ENCODE measurements around the gene KRTAP10-1. TPM values are rescaled to one million over a fixed set of nuclear protein-coding genes. Genes with fewer than 3 reads are reported as not detected.

The KRTAP10-1 gene
- total RNA-seq, 2 experiments from 2014 or later: 0.13 TPM; not detected in 1

DNA sequence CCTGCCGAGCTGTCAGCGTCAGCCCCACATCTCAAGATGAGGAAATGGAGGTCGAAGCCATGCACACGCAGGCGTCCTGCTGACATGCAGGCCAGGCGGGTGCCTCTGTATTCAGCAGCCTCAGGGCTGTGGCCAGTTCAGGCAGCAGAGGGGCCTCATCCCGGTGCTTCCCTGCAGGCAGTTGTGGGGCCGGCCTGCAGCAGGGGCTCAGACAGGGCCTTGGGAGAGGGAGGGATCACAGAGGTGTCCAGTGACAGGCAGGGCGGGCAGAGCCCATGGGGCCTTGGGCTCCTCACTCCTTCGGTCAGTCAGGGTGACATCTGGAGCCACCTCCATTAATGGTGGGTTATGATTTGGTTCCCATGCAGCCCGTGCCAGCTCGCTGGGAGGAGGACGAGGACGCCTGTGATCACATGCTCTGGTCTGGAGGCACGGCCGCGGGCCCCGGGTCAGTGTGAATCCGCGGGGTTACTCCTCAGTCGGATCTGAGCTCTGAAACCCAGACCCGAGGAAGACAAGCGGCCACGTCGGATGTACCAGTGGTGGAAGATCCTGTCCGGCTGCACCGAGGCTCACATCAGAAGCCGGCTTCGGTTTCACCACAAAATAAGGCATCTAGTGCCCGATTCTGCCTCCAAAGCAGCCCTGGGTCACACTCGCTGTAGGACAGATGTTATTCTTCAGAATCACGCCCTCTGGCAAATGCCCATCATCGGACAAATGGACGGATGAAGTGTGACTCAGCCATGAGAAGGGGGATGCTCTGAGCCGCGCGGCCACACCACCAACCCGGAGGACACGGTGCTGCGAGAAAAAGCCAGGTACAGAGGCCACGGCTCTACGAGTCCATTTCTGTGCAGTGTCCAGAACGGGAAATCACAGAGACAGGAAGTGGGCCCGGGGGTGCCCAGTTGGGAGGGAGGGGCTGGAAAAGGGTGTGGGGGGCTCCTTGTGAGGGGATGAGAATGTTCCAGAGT lies 33.4 kb downstream of the KRTAP10-1 start:
- no TSS peak for BruUV-seq (replicated peaks)
- no peaks in the 10 kb centered on the region for H3K4me1 ChIP-seq (ENCODE audit: insufficient read depth, low read length, poor library complexity, severe bottlenecking)
- H3K27ac ChIP-seq (ENCODE audit: low read depth, low read length, poor library complexity, severe bottlenecking): no peak overlapping the region
- no peak overlapping the region for H3K4me3 ChIP-seq (ENCODE audit: low read depth, low read length, poor library complexity, severe bottlenecking)
- H4K20me1 ChIP-seq (ENCODE audit: insufficient read depth, low read length): no peaks in the 10 kb centered on the region
- H3K79me2 ChIP-seq (ENCODE audit: insufficient read depth, low read depth, low read length): no peaks in the 10 kb centered on the region
- ChIA-PET CTCF (ENCODE audit: unreplicated experiment) (interaction anchor here (0.6 kb wide), 1 partner anchor 86 kb away, joined by 3 read pairs; no protein-coding TSS in a partner anchor), POLR2A (no interaction called here)
- no peaks in the 10 kb centered on the region for H3K36me3 ChIP-seq (ENCODE audit: insufficient read depth, low read length)
- no peak for TF ChIP-seq EZH2phosphoT487 (IDR thresholded peaks at IDR 0.05; ENCODE audit: borderline replicate concordance, low read depth, low read length)
- TF ChIP-seq, protein P1, sequence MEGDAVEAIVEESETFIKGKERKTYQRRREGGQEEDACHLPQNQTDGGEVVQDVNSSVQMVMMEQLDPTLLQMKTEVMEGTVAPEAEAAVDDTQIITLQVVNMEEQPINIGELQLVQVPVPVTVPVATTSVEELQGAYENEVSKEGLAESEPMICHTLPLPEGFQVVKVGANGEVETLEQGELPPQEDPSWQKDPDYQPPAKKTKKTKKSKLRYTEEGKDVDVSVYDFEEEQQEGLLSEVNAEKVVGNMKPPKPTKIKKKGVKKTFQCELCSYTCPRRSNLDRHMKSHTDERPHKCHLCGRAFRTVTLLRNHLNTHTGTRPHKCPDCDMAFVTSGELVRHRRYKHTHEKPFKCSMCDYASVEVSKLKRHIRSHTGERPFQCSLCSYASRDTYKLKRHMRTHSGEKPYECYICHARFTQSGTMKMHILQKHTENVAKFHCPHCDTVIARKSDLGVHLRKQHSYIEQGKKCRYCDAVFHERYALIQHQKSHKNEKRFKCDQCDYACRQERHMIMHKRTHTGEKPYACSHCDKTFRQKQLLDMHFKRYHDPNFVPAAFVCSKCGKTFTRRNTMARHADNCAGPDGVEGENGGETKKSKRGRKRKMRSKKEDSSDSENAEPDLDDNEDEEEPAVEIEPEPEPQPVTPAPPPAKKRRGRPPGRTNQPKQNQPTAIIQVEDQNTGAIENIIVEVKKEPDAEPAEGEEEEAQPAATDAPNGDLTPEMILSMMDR (conservative IDR thresholded peaks at IDR 0.05; ENCODE audit: low read length): no peak
- H3K4me2 ChIP-seq (ENCODE audit: low read length): no peak overlapping the region
- DNase-seq (ENCODE audit: low spot score): no peak
- H3K9me2 ChIP-seq (ENCODE audit: insufficient read depth, low read length): no peaks in the 10 kb centered on the region
- H2AFZ ChIP-seq (ENCODE audit: low read length): no peak overlapping the region
- no peaks in the 10 kb centered on the region for H3K9me3 ChIP-seq (ENCODE audit: low read length)
- intact Hi-C loops (cut with micrococcal nuclease; ENCODE audit: unreplicated experiment): no loop called here

DNA sequence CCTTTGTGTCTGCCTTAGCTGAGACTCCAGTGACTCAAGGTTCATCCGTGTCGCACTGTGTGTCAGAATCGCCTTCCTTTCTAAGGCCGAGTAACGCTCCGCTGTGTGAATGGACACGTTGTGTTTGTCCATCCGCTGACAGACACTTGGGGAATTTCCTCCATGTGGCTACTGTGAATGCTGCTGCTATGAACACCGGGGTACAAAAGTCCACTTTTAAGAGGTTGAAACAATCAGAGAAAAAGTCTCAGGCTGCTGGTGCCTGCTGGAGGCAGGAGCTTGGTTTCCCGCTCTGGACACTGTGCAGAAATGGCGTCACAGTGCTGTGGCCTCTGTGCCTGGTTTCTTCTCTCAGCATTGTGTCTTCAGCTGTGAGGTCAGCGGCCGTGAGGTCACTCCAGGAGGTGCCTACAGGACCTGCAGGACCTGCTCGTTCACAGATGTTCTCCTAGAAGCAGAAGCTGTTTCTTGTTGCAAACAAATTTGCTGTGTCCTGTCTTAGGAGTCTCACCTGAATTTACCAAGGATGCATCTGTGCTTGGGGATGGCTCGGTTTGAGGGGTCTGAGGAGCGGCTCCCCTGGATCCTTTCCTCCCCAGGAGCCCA lies 34.2 kb downstream of the KRTAP10-1 start:
- Histone ChIP-seq H3K9me2 (ENCODE audit: insufficient read depth, low read length) (no peaks in the 10 kb centered on the region), H3K4me3 (ENCODE audit: low read depth, low read length, poor library complexity, severe bottlenecking) (no peak overlapping the region), H3K79me2 (ENCODE audit: insufficient read depth, low read depth, low read length) (no peaks in the 10 kb centered on the region), H3K27ac (ENCODE audit: low read depth, low read length, poor library complexity, severe bottlenecking) (no peak overlapping the region), H3K4me1 (ENCODE audit: insufficient read depth, low read length, poor library complexity, severe bottlenecking) (no peaks in the 10 kb centered on the region), H2AFZ (ENCODE audit: low read length) (no peak overlapping the region), H4K20me1 (ENCODE audit: insufficient read depth, low read length) (no peaks in the 10 kb centered on the region), H3K36me3 (ENCODE audit: insufficient read depth, low read length) (no peaks in the 10 kb centered on the region), H3K4me2 (ENCODE audit: low read length) (no peak overlapping the region), H3K9me3 (ENCODE audit: low read length) (no peaks in the 10 kb centered on the region)
- no TSS peak for BruUV-seq (replicated peaks)
- ChIA-PET CTCF (ENCODE audit: unreplicated experiment) (interaction anchor here (0.6 kb wide), 1 partner anchor 87 kb away, joined by 3 read pairs; no protein-coding TSS in a partner anchor), POLR2A (no interaction called here)
- no peak for DNase-seq (ENCODE audit: low spot score)
- TF ChIP-seq, protein P1 (conservative IDR thresholded peaks at IDR 0.05; ENCODE audit: low read length): no peak
- TF ChIP-seq EZH2phosphoT487 (IDR thresholded peaks at IDR 0.05; ENCODE audit: borderline replicate concordance, low read depth, low read length): no peak
- intact Hi-C loops (cut with micrococcal nuclease; ENCODE audit: unreplicated experiment): no loop called here

All from OCI-LY7 (cell line).